Astrocyte (in vitro differentiated cells and primary cell): ENCODE results near the gene CD24. TPM values are rescaled to one million over a fixed set of nuclear protein-coding genes. Genes with fewer than 3 reads are reported as not detected.
"Not testable (repeated sequence)": the region's sequence is repeated elsewhere in the genome, so short reads cannot be mapped to it uniquely, and the experiment has no call there.

Experiments
- DNase-seq: peaks from one replicate; pipeline ENCODE4 v3.0.0-alpha.2; 2010; ENCODE audit warnings: low read depth
- FAIRE-seq: peaks from 2 replicates; lab custom pipeline; 2011; peaks lifted over from hg19 to GRCh38; lab: Jason Lieb, UNC
- H2AFZ ChIP-seq: 2 replicates; pipeline ENCODE4 v1.6.0; 2012; ENCODE audit warnings: low read depth, low read length, inconsistent platforms
- H3K27ac ChIP-seq: 2 replicates; pipeline ENCODE4 v1.5.1; 2011; ENCODE audit warnings: low read depth, low read length, inconsistent platforms
- H3K27me3 ChIP-seq: 2 replicates; pipeline ENCODE4 v1.6.0; 2011; ENCODE audit warnings: low read length, inconsistent platforms; ENCODE audit not compliant: insufficient read depth
- H3K36me3 ChIP-seq: 2 replicates; pipeline ENCODE4 v1.5.1; 2011; ENCODE audit warnings: low read length, inconsistent platforms; ENCODE audit not compliant: insufficient read depth
- H3K4me1 ChIP-seq: 2 replicates; pipeline ENCODE4 v1.5.1; 2011; ENCODE audit warnings: low read length, inconsistent platforms; ENCODE audit not compliant: insufficient read depth
- H3K4me2 ChIP-seq: 2 replicates; pipeline ENCODE4 v1.6.0; 2012; ENCODE audit warnings: low read length, inconsistent platforms
- H3K4me3 ChIP-seq: 2 replicates; pipeline ENCODE4 v1.5.1; 2011; ENCODE audit warnings: low read depth, mild to moderate bottlenecking, low read length, inconsistent platforms; ENCODE audit not compliant: insufficient read depth
- H3K79me2 ChIP-seq: 2 replicates; pipeline ENCODE4 v1.6.0; 2012; ENCODE audit warnings: mild to moderate bottlenecking, low read length, inconsistent platforms; ENCODE audit not compliant: insufficient read depth
- H3K9ac ChIP-seq: 2 replicates; pipeline ENCODE4 v1.6.0; 2012; ENCODE audit warnings: mild to moderate bottlenecking, low read length, inconsistent platforms
- H3K9me3 ChIP-seq: 2 replicates; pipeline ENCODE4 v1.5.1; 2012; ENCODE audit warnings: low read depth, mild to moderate bottlenecking, low read length, inconsistent platforms; ENCODE audit not compliant: insufficient read depth
- H4K20me1 ChIP-seq: 2 replicates; pipeline ENCODE4 v1.6.0; 2012; ENCODE audit warnings: low read length, inconsistent platforms; ENCODE audit not compliant: insufficient read depth
- H3K27ac Mint-ChIP-seq: one replicate; pipeline ENCODE4 v1.8.0; 2021; ENCODE audit warnings: mild to moderate bottlenecking, mixed read lengths; ENCODE audit not compliant: unreplicated experiment
- H3K27me3 Mint-ChIP-seq: one replicate; pipeline ENCODE4 v1.8.0; 2021; ENCODE audit warnings: low read depth, mixed read lengths; ENCODE audit not compliant: unreplicated experiment
- H3K36me3 Mint-ChIP-seq: one replicate; pipeline ENCODE4 v1.8.0; 2021; ENCODE audit warnings: low read depth, mixed read lengths; ENCODE audit not compliant: unreplicated experiment
- H3K4me1 Mint-ChIP-seq: one replicate; pipeline ENCODE4 v1.8.0; 2021; ENCODE audit warnings: low read depth, mixed read lengths; ENCODE audit not compliant: unreplicated experiment
- H3K4me3 Mint-ChIP-seq: one replicate; pipeline ENCODE4 v1.8.0; 2021; ENCODE audit warnings: mild to moderate bottlenecking, moderate library complexity, mixed read lengths; ENCODE audit not compliant: unreplicated experiment
- H3K9me3 Mint-ChIP-seq: one replicate; pipeline ENCODE4 v1.8.0; 2021; ENCODE audit warnings: mild to moderate bottlenecking, mixed read lengths; ENCODE audit not compliant: unreplicated experiment
- CTCF ChIP-seq: IDR thresholded peaks from 2 replicates; pipeline ENCODE4 v1.5.1; 2011; ENCODE audit warnings: low read depth, mild to moderate bottlenecking, inconsistent platforms, low read length, moderate library complexity; ENCODE audit not compliant: insufficient read depth
- EZH2 ChIP-seq: IDR thresholded peaks from 2 replicates; pipeline ENCODE4 v1.6.1; 2012; ENCODE audit warnings: mild to moderate bottlenecking, low read length, inconsistent platforms; ENCODE audit not compliant: insufficient read depth
- total RNA-seq: library from RNA; stranded (reverse); gene quantifications from 2 replicates; pipeline ENCODE4 v1.2.1, GENCODE V29; 2021

The CD24 gene
- total RNA-seq, 1 donor from 2014 or later, result 95.1 TPM

GRCh38 chr6:106973018-106973835, 1.3 kb downstream of the CD24 start:
- Histone ChIP-seq H3K4me1 (no peaks in the 10 kb centered on the region), H3K27ac (no peak overlapping the region), H2AFZ (peak overlapping the region; percentile 69), H3K4me3 (peak overlapping the region; percentile 52), H3K9me3 (no peaks in the 10 kb centered on the region), H3K79me2 (peaks cover 4% of the 10 kb centered on the region), H3K4me2 (peak overlapping the region; percentile 83), H3K27me3 (peaks cover 38% of the 10 kb centered on the region), H4K20me1 (peaks cover 7% of the 10 kb centered on the region), H3K9ac (peak overlapping the region; percentile 72), H3K36me3 (no peaks in the 10 kb centered on the region)
- DNase-seq (no peak), FAIRE-seq (no peak)
- Mint-ChIP-seq H3K4me1 (no peaks in the 10 kb centered on the region), H3K27me3 (peaks cover 24% of the 10 kb centered on the region), H3K9me3 (no peaks in the 10 kb centered on the region), H3K4me3 (peak overlapping the region; percentile 87), H3K27ac (no peak overlapping the region), H3K36me3 (no peaks in the 10 kb centered on the region)
- no peak for TF ChIP-seq CTCF
- TF ChIP-seq EZH2, result no peak

- Mint-ChIP-seq H3K27me3 (peaks cover 20% of the 10 kb centered on the region), H3K9me3 (no peaks in the 10 kb centered on the region), H3K4me1 (no peaks in the 10 kb centered on the region)
These were observed 2.0 kb downstream of the CD24 start for GRCh38 chr6:106972500-106972899.

GRCh38 chr6:106970769-106971168, 3.8 kb downstream of the CD24 start:
- H3K36me3 ChIP-seq, H3K9me3 ChIP-seq, DNase-seq, FAIRE-seq, H3K4me2 ChIP-seq, H4K20me1 ChIP-seq, H3K79me2 ChIP-seq, H3K4me1 ChIP-seq, H3K27ac ChIP-seq, H3K9me3 Mint-ChIP-seq, H3K4me1 Mint-ChIP-seq, H3K36me3 Mint-ChIP-seq, H3K4me3 ChIP-seq, H3K9ac ChIP-seq, H2AFZ ChIP-seq, H3K27ac Mint-ChIP-seq: not testable (repeated sequence)
- peak overlapping the region; percentile 5 for H3K4me3 Mint-ChIP-seq
- H3K27me3 ChIP-seq, result peaks cover 23% of the 10 kb centered on the region
- peaks cover 13% of the 10 kb centered on the region for H3K27me3 Mint-ChIP-seq

More at GRCh38 chr6:106972500-106972899, 2.0 kb downstream of the CD24 start:
- Histone ChIP-seq H4K20me1 (peaks cover 7% of the 10 kb centered on the region), H3K79me2 (peaks cover 4% of the 10 kb centered on the region), H3K27me3 (peaks cover 36% of the 10 kb centered on the region), H3K9me3 (no peaks in the 10 kb centered on the region), H3K4me2 (peak overlapping the region; percentile 83), H3K36me3 (no peaks in the 10 kb centered on the region), H3K4me3 (peak overlapping the region; percentile 52), H3K4me1 (no peaks in the 10 kb centered on the region), H3K27ac (no peak overlapping the region), H2AFZ (peak overlapping the region; percentile 27), H3K9ac (peak overlapping the region; percentile 13)
- H3K36me3 Mint-ChIP-seq, result no peaks in the 10 kb centered on the region
- H3K4me3 Mint-ChIP-seq, result peak overlapping the region; percentile 87
- DNase-seq, result peak; percentile 6
- H3K27ac Mint-ChIP-seq, result no peak overlapping the region
- no peak for TF ChIP-seq EZH2
- no peak for TF ChIP-seq CTCF
- no peak for FAIRE-seq
